ENCODE measurements around the gene UGT2B28. TPM values are rescaled to one million over a fixed set of nuclear protein-coding genes. Genes with fewer than 3 reads are reported as not detected.
"Not testable (repeated sequence)": the region's sequence is repeated elsewhere in the genome, so short reads cannot be mapped to it uniquely, and the experiment has no call there.

Gene UGT2B28
- polyA plus RNA-seq (2013, experiment 1 of 2) = not detected
- not detected for polyA plus RNA-seq (2013, experiment 2 of 2)

- H3K27me3 ChIP-seq (ENCODE audit: insufficient read depth, low read length, poor library complexity); H4K5ac ChIP-seq (ENCODE audit: low read length); H2BK15ac ChIP-seq (replicated peaks; ENCODE audit: low read depth); H2BK5ac ChIP-seq (ENCODE audit: low read length); H3K79me2 ChIP-seq (ENCODE audit: control insufficient read depth, insufficient read depth, low read length); H3K27ac ChIP-seq (ENCODE audit: low read depth, low read length); H3K56ac ChIP-seq (ENCODE audit: low read length); DNase-seq; H3K4me3 ChIP-seq (ENCODE audit: low read length); H4K8ac ChIP-seq (ENCODE audit: low read depth, low read length); H2BK120ac ChIP-seq (ENCODE audit: low read depth, low read length); H3K4ac ChIP-seq (ENCODE audit: low read depth, low read length); H2AK5ac ChIP-seq (ENCODE audit: low read length); H3K79me1 ChIP-seq (ENCODE audit: low read length); H3K18ac ChIP-seq (ENCODE audit: low read length); H3K36me3 ChIP-seq (ENCODE audit: control insufficient read depth, insufficient read depth, low read length); H3K23ac ChIP-seq (ENCODE audit: low read length); H3K4me1 ChIP-seq (ENCODE audit: control insufficient read depth, low read depth, low read length); H3K9ac ChIP-seq (ENCODE audit: low read length); H3K4me2 ChIP-seq (ENCODE audit: low read length): not testable (repeated sequence)
- WGBS (ENCODE audit: extremely low coverage, insufficient coverage, low lambda C conversion rate) = no CpG with 5 or more reads among the region's 4 CpGs
These were observed at the start of gene UGT2B28 for GRCh38 chr4:69280081-69280480. UGT2B28 (plus strand) TSS chr4:69280475; CDS start chr4:69280501, 26 bp downstream.

DNA sequence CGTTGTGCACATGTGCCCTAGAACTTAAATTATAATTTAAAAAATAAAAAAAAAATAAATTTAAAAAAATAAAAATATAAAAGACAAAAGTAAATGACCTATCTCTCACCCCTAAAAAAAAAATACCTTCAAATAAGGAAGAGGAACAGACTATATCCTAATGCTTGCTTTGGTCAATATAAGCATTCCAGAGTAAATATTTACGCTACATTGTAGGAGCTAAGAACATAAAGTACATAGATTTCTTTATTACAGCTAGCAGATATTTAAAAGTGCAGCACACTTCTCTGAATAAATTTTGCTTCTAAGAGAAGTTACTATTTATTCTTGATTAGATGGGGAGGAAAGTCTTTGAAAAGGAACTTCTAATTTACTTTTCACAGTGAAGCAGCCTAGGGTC is 41.2 kb upstream of the UGT2B28 start:
- no peaks in the 10 kb centered on the region for H3K4me1 ChIP-seq (ENCODE audit: control insufficient read depth, low read depth, low read length)
- no peak overlapping the region for H4K5ac ChIP-seq (ENCODE audit: low read length)
- no peak overlapping the region for H2BK5ac ChIP-seq (ENCODE audit: low read length)
- no peak overlapping the region for H3K4me3 ChIP-seq (ENCODE audit: low read length)
- H3K56ac ChIP-seq (ENCODE audit: low read length) = no peak overlapping the region
- no peak overlapping the region for H3K18ac ChIP-seq (ENCODE audit: low read length)
- no peak overlapping the region for H3K9ac ChIP-seq (ENCODE audit: low read length)
- no peaks in the 10 kb centered on the region for H3K27me3 ChIP-seq (ENCODE audit: insufficient read depth, low read length, poor library complexity)
- no peak overlapping the region for H2AK5ac ChIP-seq (ENCODE audit: low read length)
- no peaks in the 10 kb centered on the region for H3K79me2 ChIP-seq (ENCODE audit: control insufficient read depth, insufficient read depth, low read length)
- H3K23ac ChIP-seq (ENCODE audit: low read length) = no peak overlapping the region
- no peak overlapping the region for H3K27ac ChIP-seq (ENCODE audit: low read depth, low read length)
- no peaks in the 10 kb centered on the region for H3K79me1 ChIP-seq (ENCODE audit: low read length)
- no peak overlapping the region for H4K8ac ChIP-seq (ENCODE audit: low read depth, low read length)
- no peak overlapping the region for H3K4ac ChIP-seq (ENCODE audit: low read depth, low read length)
- H3K36me3 ChIP-seq (ENCODE audit: control insufficient read depth, insufficient read depth, low read length) = no peaks in the 10 kb centered on the region
- no peak overlapping the region for H2BK15ac ChIP-seq (replicated peaks; ENCODE audit: low read depth)
- H3K4me2 ChIP-seq (ENCODE audit: low read length) = no peak overlapping the region
- DNase-seq = no peak
- H2BK120ac ChIP-seq (ENCODE audit: low read depth, low read length) = no peak overlapping the region
- WGBS (ENCODE audit: extremely low coverage, insufficient coverage, low lambda C conversion rate) = no CpG with 5 or more reads among the region's 2 CpGs

GRCh38 chr4:69239557-69240168 is 40.6 kb upstream of the UGT2B28 start:
- Histone ChIP-seq H2BK5ac (ENCODE audit: low read length) (no peak overlapping the region), H3K79me2 (ENCODE audit: control insufficient read depth, insufficient read depth, low read length) (no peaks in the 10 kb centered on the region), H4K5ac (ENCODE audit: low read length) (no peak overlapping the region), H3K27me3 (ENCODE audit: insufficient read depth, low read length, poor library complexity) (no peaks in the 10 kb centered on the region), H3K4me2 (ENCODE audit: low read length) (no peak overlapping the region), H3K4me1 (ENCODE audit: control insufficient read depth, low read depth, low read length) (no peaks in the 10 kb centered on the region), H2BK120ac (ENCODE audit: low read depth, low read length) (no peak overlapping the region), H2AK5ac (ENCODE audit: low read length) (no peak overlapping the region), H3K23ac (ENCODE audit: low read length) (no peak overlapping the region), H3K79me1 (ENCODE audit: low read length) (no peaks in the 10 kb centered on the region), H3K4me3 (ENCODE audit: low read length) (no peak overlapping the region), H4K8ac (ENCODE audit: low read depth, low read length) (no peak overlapping the region), H3K36me3 (ENCODE audit: control insufficient read depth, insufficient read depth, low read length) (no peaks in the 10 kb centered on the region), H3K27ac (ENCODE audit: low read depth, low read length) (no peak overlapping the region), H3K4ac (ENCODE audit: low read depth, low read length) (no peak overlapping the region), H2BK15ac (replicated peaks; ENCODE audit: low read depth) (no peak overlapping the region), H3K56ac (ENCODE audit: low read length) (no peak overlapping the region), H3K9ac (ENCODE audit: low read length) (no peak overlapping the region), H3K18ac (ENCODE audit: low read length) (no peak overlapping the region)
- WGBS (ENCODE audit: extremely low coverage, insufficient coverage, low lambda C conversion rate) = no CpG with 5 or more reads among the region's 6 CpGs
- DNase-seq = no peak

DNA sequence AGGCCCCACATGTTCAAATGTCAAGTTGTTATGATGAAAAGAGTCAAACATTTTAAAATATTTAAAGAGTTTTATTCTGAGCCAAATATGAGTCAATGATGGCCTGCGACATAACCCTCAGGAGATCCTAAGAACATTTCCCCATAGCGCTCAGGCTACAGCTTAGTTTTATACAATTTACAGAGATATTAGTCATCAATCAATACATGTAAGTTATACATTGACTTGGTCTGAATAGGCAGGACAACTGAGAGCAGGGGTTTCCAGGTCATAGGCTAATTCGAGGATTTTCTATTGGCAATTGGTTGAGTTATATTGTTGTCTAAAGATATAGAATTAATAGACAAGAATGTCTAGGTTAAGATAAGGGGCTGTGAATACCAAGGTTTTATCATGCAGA is 39.5 kb upstream of the UGT2B28 start:
- H3K4me2 ChIP-seq (ENCODE audit: low read length); H4K5ac ChIP-seq (ENCODE audit: low read length); H2BK5ac ChIP-seq (ENCODE audit: low read length); H3K79me1 ChIP-seq (ENCODE audit: low read length); H3K4me1 ChIP-seq (ENCODE audit: control insufficient read depth, low read depth, low read length); H3K36me3 ChIP-seq (ENCODE audit: control insufficient read depth, insufficient read depth, low read length); H3K23ac ChIP-seq (ENCODE audit: low read length); H3K18ac ChIP-seq (ENCODE audit: low read length); H3K27me3 ChIP-seq (ENCODE audit: insufficient read depth, low read length, poor library complexity); H2AK5ac ChIP-seq (ENCODE audit: low read length); H3K9ac ChIP-seq (ENCODE audit: low read length); H3K56ac ChIP-seq (ENCODE audit: low read length); H3K27ac ChIP-seq (ENCODE audit: low read depth, low read length); H3K79me2 ChIP-seq (ENCODE audit: control insufficient read depth, insufficient read depth, low read length); H4K8ac ChIP-seq (ENCODE audit: low read depth, low read length); DNase-seq; H3K4ac ChIP-seq (ENCODE audit: low read depth, low read length); H2BK15ac ChIP-seq (replicated peaks; ENCODE audit: low read depth); H3K4me3 ChIP-seq (ENCODE audit: low read length); H2BK120ac ChIP-seq (ENCODE audit: low read depth, low read length): not testable (repeated sequence)
- no CpG with 5 or more reads among the region's 3 CpGs for WGBS (ENCODE audit: extremely low coverage, insufficient coverage, low lambda C conversion rate)

DNA sequence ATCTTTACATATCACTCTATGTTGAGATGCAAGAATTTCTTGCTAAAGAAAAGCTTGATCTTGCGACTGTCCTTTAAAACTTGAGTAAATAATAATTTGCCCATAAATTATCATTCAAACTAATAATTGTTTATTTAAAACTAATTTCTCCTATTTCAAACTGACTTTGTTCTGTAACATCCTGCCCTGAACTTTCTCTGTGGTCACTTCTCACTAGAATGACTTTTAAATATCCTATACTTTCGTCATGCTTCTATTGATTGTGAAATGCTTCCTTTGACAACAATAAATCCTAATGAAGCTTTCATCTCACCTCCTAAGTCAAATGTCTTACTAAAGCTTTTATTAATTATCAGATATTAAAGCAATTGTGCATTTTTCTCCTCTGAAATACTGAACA is 38.5 kb upstream of the UGT2B28 start:
- not testable (repeated sequence) for H2AK5ac ChIP-seq (ENCODE audit: low read length); H3K4me3 ChIP-seq (ENCODE audit: low read length); H2BK5ac ChIP-seq (ENCODE audit: low read length); H4K5ac ChIP-seq (ENCODE audit: low read length); H3K4me2 ChIP-seq (ENCODE audit: low read length); H3K27ac ChIP-seq (ENCODE audit: low read depth, low read length); H3K9ac ChIP-seq (ENCODE audit: low read length); H2BK120ac ChIP-seq (ENCODE audit: low read depth, low read length); H3K56ac ChIP-seq (ENCODE audit: low read length); H3K79me1 ChIP-seq (ENCODE audit: low read length); H3K27me3 ChIP-seq (ENCODE audit: insufficient read depth, low read length, poor library complexity); H3K79me2 ChIP-seq (ENCODE audit: control insufficient read depth, insufficient read depth, low read length); H3K23ac ChIP-seq (ENCODE audit: low read length); H3K18ac ChIP-seq (ENCODE audit: low read length); H2BK15ac ChIP-seq (replicated peaks; ENCODE audit: low read depth); H3K4me1 ChIP-seq (ENCODE audit: control insufficient read depth, low read depth, low read length); H3K36me3 ChIP-seq (ENCODE audit: control insufficient read depth, insufficient read depth, low read length); H3K4ac ChIP-seq (ENCODE audit: low read depth, low read length); DNase-seq; H4K8ac ChIP-seq (ENCODE audit: low read depth, low read length)
- no CpG with 5 or more reads among the region's 2 CpGs for WGBS (ENCODE audit: extremely low coverage, insufficient coverage, low lambda C conversion rate)
